NCI-H345 treated with DMSO at 0.1 percent for 48 hours (cell line): ENCODE results near the gene ZSCAN1.
"Not testable (repeated sequence)": the region's sequence is repeated elsewhere in the genome, so short reads cannot be mapped to it uniquely, and the experiment has no call there.

Source experiments
- DNase-seq: peaks from one replicate; lab custom pipeline; 2025; ENCODE audit not compliant: unreplicated experiment; lab: John Stamatoyannopoulos, UW

ZSCAN1 gene

GRCh38 chr19:58033741-58034476 lies at the start of gene ZSCAN1:
TSS of gene ZSCAN1 (plus strand) at chr19:58034025. CDS start at chr19:58037837, 3,812 bp downstream.
- DNase-seq: no peak

GRCh38 chr19:57992841-57993240 lies 41.0 kb upstream of the ZSCAN1 start:
- no peak for DNase-seq

GRCh38 chr19:58000677-58001076 lies 33.1 kb upstream of the ZSCAN1 start:
- no peak for DNase-seq

GRCh38 chr19:58001895-58002369 lies 31.9 kb upstream of the ZSCAN1 start:
- DNase-seq: no peak

- peak; percentile 40 for DNase-seq
These were observed 31.2 kb upstream of the ZSCAN1 start, which contains the start of gene ZNF606 for GRCh38 chr19:58002384-58003173. TSS of gene ZNF606 (minus strand) at chr19:58002820. CDS start at chr19:58001319, 1,501 bp downstream.

GRCh38 chr19:58003174-58003828 lies 30.5 kb upstream of the ZSCAN1 start:
- DNase-seq: no peak

GRCh38 chr19:58007285-58007684 lies 26.5 kb upstream of the ZSCAN1 start:
- no peak for DNase-seq

GRCh38 chr19:58008877-58009276 lies 24.9 kb upstream of the ZSCAN1 start:
- not testable (repeated sequence) for DNase-seq

- no peak for DNase-seq
These were observed 24.5 kb upstream of the ZSCAN1 start for GRCh38 chr19:58009301-58009665.

- peak; percentile 66 for DNase-seq
These were observed 24.0 kb upstream of the ZSCAN1 start for GRCh38 chr19:58009666-58010301.

- DNase-seq: no peak
These were observed 23.3 kb upstream of the ZSCAN1 start for GRCh38 chr19:58010507-58010906.

- no peak for DNase-seq
These were observed 19.7 kb upstream of the ZSCAN1 start for GRCh38 chr19:58014141-58014540.

GRCh38 chr19:58020129-58020528 lies 13.7 kb upstream of the ZSCAN1 start:
- DNase-seq: no peak

- no peak for DNase-seq
These were observed 12.1 kb upstream of the ZSCAN1 start for GRCh38 chr19:58021541-58022282.

GRCh38 chr19:58022283-58022660 lies 11.6 kb upstream of the ZSCAN1 start:
- no peak for DNase-seq

GRCh38 chr19:58024661-58025060 lies 9.2 kb upstream of the ZSCAN1 start:
- no peak for DNase-seq

- DNase-seq: no peak
These were observed 610 bp downstream of the ZSCAN1 start for GRCh38 chr19:58034477-58034793.

- DNase-seq: no peak
These were observed 2.0 kb downstream of the ZSCAN1 start for GRCh38 chr19:58035863-58036262.

GRCh38 chr19:58037927-58038687 lies 4.3 kb downstream of the ZSCAN1 start:
- no peak for DNase-seq

- no peak for DNase-seq
These were observed 4.9 kb downstream of the ZSCAN1 start for GRCh38 chr19:58038688-58039204.
